Ecto neural progenitor cell (in vitro differentiated cells): Measurements from ENCODE around the gene ZFYVE16.
A peak's percentile ranks its signal among the peaks of the same experiment; 100 is the strongest.
"Not testable (repeated sequence)": the region's sequence is repeated elsewhere in the genome, so short reads cannot be mapped to it uniquely, and the experiment has no call there.

ENCODE experiments used
- DNase-seq: peaks from one replicate; pipeline ENCODE4 v3.0.0-alpha.2; 2018; ENCODE audit warnings: low spot score

ZFYVE16 gene

GRCh38 chr5:80487829-80488721 lies 80.2 kb downstream of the ZFYVE16 start, which contains the start of gene FAM151B:
TSS of gene FAM151B (plus strand) at chr5:80488100. CDS start at chr5:80488124, 24 bp downstream.
- peak; percentile 94 for DNase-seq

- DNase-seq: no peak
Observed at GRCh38 chr5:80491296-80491695, 83.4 kb downstream of the ZFYVE16 start.

- DNase-seq: no peak
Observed at GRCh38 chr5:80492741-80493140, 84.9 kb downstream of the ZFYVE16 start.

- not testable (repeated sequence) for DNase-seq
Observed at GRCh38 chr5:80493443-80493842, 85.6 kb downstream of the ZFYVE16 start.

- DNase-seq: no peak
Observed at GRCh38 chr5:80495891-80496290, 88.0 kb downstream of the ZFYVE16 start.

GRCh38 chr5:80502800-80503199 lies 94.9 kb downstream of the ZFYVE16 start:
- DNase-seq: no peak

GRCh38 chr5:80503641-80504040 lies 95.8 kb downstream of the ZFYVE16 start:
- DNase-seq: no peak

GRCh38 chr5:80504833-80505232 lies 97.0 kb downstream of the ZFYVE16 start:
- DNase-seq: no peak

- DNase-seq: peak; percentile 48
Observed at GRCh38 chr5:80507663-80508062, 99.8 kb downstream of the ZFYVE16 start.

- DNase-seq: no peak
Observed at GRCh38 chr5:80508844-80509243, 101.0 kb downstream of the ZFYVE16 start.

- DNase-seq: no peak
Observed at GRCh38 chr5:80509362-80509761, 101.5 kb downstream of the ZFYVE16 start.

GRCh38 chr5:80516826-80517225 lies 109.0 kb downstream of the ZFYVE16 start:
- no peak for DNase-seq
